OCI-LY7 (cell line): Measurements from ENCODE around the gene NLGN1. TPM values are rescaled to one million over a fixed set of nuclear protein-coding genes. Genes with fewer than 3 reads are reported as not detected.

Experiments
- BruUV-seq: library from RNA; stranded (reverse); fragments of 400-500 nt; replicated peaks from 2 replicates; lab custom pipeline; 2021; lab: Mats Ljungman, UMichigan
- CTCF ChIA-PET: fragments of 300-600 bp; sonication (Branson Sonifier 250); formaldehyde crosslinking; loops from one replicate; lab custom pipeline; 2022; ENCODE audit warnings: antibody characterized with exemption; ENCODE audit not compliant: unreplicated experiment; lab: Charles Lee
- POLR2A ChIA-PET: fragments of 300-600 bp; sonication (Branson Sonifier 250); formaldehyde crosslinking; loops from one replicate; lab custom pipeline; 2022; ENCODE audit warnings: antibody characterized with exemption; lab: Charles Lee
- DNase-seq: peaks from one replicate; pipeline ENCODE4 v3.0.0-alpha.2; 2015; ENCODE audit warnings: low spot score
- H2AFZ ChIP-seq: fragments of 200-600 bp; sonication (generic), shearing (Covaris generic); 2 replicates; pipeline ENCODE4 v1.6.1; 2014; ENCODE audit warnings: mild to moderate bottlenecking, antibody characterized with exemption, low read length, moderate library complexity
- H3K27ac ChIP-seq: fragments of 200-600 bp; sonication (generic); 2 replicates; pipeline ENCODE4 v1.5.1; 2014; ENCODE audit warnings: mixed run types, low read depth, mild to moderate bottlenecking, moderate library complexity, low read length, inconsistent platforms; ENCODE audit not compliant: poor library complexity, severe bottlenecking
- H3K36me3 ChIP-seq: fragments of 200-600 bp; sonication (generic); 2 replicates; pipeline ENCODE4 v1.6.1; 2014; ENCODE audit warnings: mild to moderate bottlenecking, antibody characterized with exemption, low read length, moderate library complexity, mixed read lengths; ENCODE audit not compliant: insufficient read depth
- H3K4me1 ChIP-seq: fragments of 200-600 bp; sonication (generic); 2 replicates; pipeline ENCODE4 v1.5.1; 2014; ENCODE audit warnings: mild to moderate bottlenecking, low read length; ENCODE audit not compliant: insufficient read depth, poor library complexity, severe bottlenecking
- H3K4me2 ChIP-seq: fragments of 200-600 bp; sonication (generic); 2 replicates; pipeline ENCODE4 v1.6.1; 2014; ENCODE audit warnings: mild to moderate bottlenecking, low read length
- H3K4me3 ChIP-seq: fragments of 200-600 bp; sonication (generic); 2 replicates; pipeline ENCODE4 v1.5.1; 2014; ENCODE audit warnings: mild to moderate bottlenecking, low read depth, low read length; ENCODE audit not compliant: poor library complexity, severe bottlenecking
- H3K79me2 ChIP-seq: fragments of 200-600 bp; sonication (generic); 2 replicates; pipeline ENCODE4 v1.6.1; 2016; ENCODE audit warnings: low read depth, mild to moderate bottlenecking, low read length, moderate library complexity, mixed read lengths; ENCODE audit not compliant: insufficient read depth
- H3K9me2 ChIP-seq: fragments of 200-600 bp; sonication (generic); 2 replicates; pipeline ENCODE4 v1.6.1; 2016; ENCODE audit warnings: mild to moderate bottlenecking, low read length, mixed read lengths; ENCODE audit not compliant: insufficient read depth
- H3K9me3 ChIP-seq: fragments of 200-600 bp; sonication (generic); 2 replicates; pipeline ENCODE4 v1.6.1; 2014; ENCODE audit warnings: mild to moderate bottlenecking, mixed run types, low read length, mixed read lengths
- H4K20me1 ChIP-seq: fragments of 200-600 bp; sonication (generic); 2 replicates; pipeline ENCODE4 v1.6.1; 2014; ENCODE audit warnings: mild to moderate bottlenecking, antibody characterized with exemption, low read length, moderate library complexity, mixed read lengths; ENCODE audit not compliant: insufficient read depth
- CTCF ChIP-seq: fragments of 200-600 bp; sonication (generic); conservative IDR thresholded peaks from 2 replicates; pipeline ENCODE4 v1.5.1; 2014; ENCODE audit warnings: mild to moderate bottlenecking, antibody characterized with exemption, low read length, moderate library complexity, mixed read lengths
- EZH2phosphoT487 ChIP-seq: fragments of 200-600 bp; sonication (generic); IDR thresholded peaks from 2 replicates; pipeline ENCODE4 v1.6.1; 2018; ENCODE audit warnings: low read depth, borderline replicate concordance, mild to moderate bottlenecking, mixed run types, antibody characterized with exemption, low read length, moderate library complexity, mixed read lengths
- intact Hi-C: fragments of 100-400 bp; cut with micrococcal nuclease; formaldehyde crosslinking; loops from one replicate; pipeline ENCODE4 v1.10.0; 2022; ENCODE audit not compliant: unreplicated experiment
- total RNA-seq, 2 experiments: library from RNA; depleted of rRNA in 1 of 2; stranded (reverse); fragments of >200 nt in 1 of 2; shearing (Covaris generic) in 1 of 2; gene quantifications; 2 replicates each; pipeline ENCODE4 v1.2.3, GENCODE V29; 2014 to 2022

Gene NLGN1
- total RNA-seq, 2 experiments from 2014 or later = not detected

- no peak for DNase-seq
- Histone ChIP-seq H3K4me1 (no peaks in the 10 kb centered on the region), H4K20me1 (no peaks in the 10 kb centered on the region), H3K4me3 (no peak overlapping the region), H2AFZ (no peak overlapping the region), H3K27ac (no peak overlapping the region), H3K36me3 (no peaks in the 10 kb centered on the region), H3K9me3 (no peaks in the 10 kb centered on the region), H3K4me2 (no peak overlapping the region), H3K9me2 (no peaks in the 10 kb centered on the region), H3K79me2 (no peaks in the 10 kb centered on the region)
- ChIA-PET POLR2A (interaction anchor here (1.1 kb wide), 1 partner anchor 26 kb away, joined by 4 read pairs; no protein-coding TSS in a partner anchor), CTCF (no interaction called here)
- BruUV-seq = no TSS peak
- intact Hi-C loops = no loop called here
- TF ChIP-seq EZH2phosphoT487 (no peak), CTCF (no peak)
Measured at GRCh38 chr3:173632945-173633344, 235.4 kb downstream of the NLGN1 start.

- Histone ChIP-seq H4K20me1 (no peaks in the 10 kb centered on the region), H3K9me3 (no peaks in the 10 kb centered on the region), H3K4me1 (no peaks in the 10 kb centered on the region), H2AFZ (no peak overlapping the region), H3K36me3 (no peaks in the 10 kb centered on the region), H3K79me2 (no peaks in the 10 kb centered on the region), H3K27ac (no peak overlapping the region), H3K9me2 (no peaks in the 10 kb centered on the region), H3K4me2 (no peak overlapping the region), H3K4me3 (no peak overlapping the region)
- ChIA-PET POLR2A (no interaction called here), CTCF (no interaction called here)
- DNase-seq = no peak
- BruUV-seq = no TSS peak
- TF ChIP-seq CTCF (no peak), EZH2phosphoT487 (no peak)
- intact Hi-C loops = no loop called here
Measured at GRCh38 chr3:173635826-173636225, 238.3 kb downstream of the NLGN1 start.

- no peaks in the 10 kb centered on the region for H4K20me1 ChIP-seq
- CTCF ChIA-PET = no interaction called here
- no peaks in the 10 kb centered on the region for H3K79me2 ChIP-seq
- no peak for TF ChIP-seq CTCF
- TF ChIP-seq EZH2phosphoT487 = no peak
- no peak overlapping the region for H3K27ac ChIP-seq
- H2AFZ ChIP-seq = no peak overlapping the region
- no peaks in the 10 kb centered on the region for H3K9me2 ChIP-seq
- no peaks in the 10 kb centered on the region for H3K36me3 ChIP-seq
- no peak for DNase-seq
- intact Hi-C loops = no loop called here
- H3K4me3 ChIP-seq = no peak overlapping the region
- BruUV-seq = no TSS peak
- H3K9me3 ChIP-seq = no peaks in the 10 kb centered on the region
- H3K4me2 ChIP-seq = no peak overlapping the region
- no peaks in the 10 kb centered on the region for H3K4me1 ChIP-seq
- POLR2A ChIA-PET = interaction anchor here (0.6 kb wide), 1 partner anchor 21 kb away, joined by 4 read pairs; no protein-coding TSS in a partner anchor
Measured at GRCh38 chr3:173639098-173639497, 241.6 kb downstream of the NLGN1 start.
